Ovary (tissue), 3 donors: ENCODE data around the gene TAF12.

ENCODE experiments used
- CTCF ChIP-seq, 3 donors: fragments of 450-650 bp in 2 of 3; fragments of 200-600 bp in 1 of 3; IDR thresholded peaks; one replicate each; pipeline versions ENCODE4 v1.5.1 to v1.8.0; 2016 to 2022; ENCODE audit warnings: antibody characterized with exemption in 3 of 3, mild to moderate bottlenecking in 1 of 3
- EP300 ChIP-seq: sonication (generic); formaldehyde crosslinking; IDR thresholded peaks from one replicate; pipeline ENCODE4 v1.6.1; 2017; ENCODE audit warnings: antibody characterized with exemption
- POLR2A ChIP-seq: fragments of 450-650 bp; IDR thresholded peaks from one replicate; pipeline ENCODE4 v1.6.1; 2017; ENCODE audit warnings: antibody characterized with exemption, mild to moderate bottlenecking, moderate library complexity
- donor health status: DM: no; HTN: no; CAD: no.

- no peak for TF ChIP-seq CTCF (IDR thresholded peaks at IDR 0.05)
- TF ChIP-seq EP300: no peak
- no peak for TF ChIP-seq POLR2A
Measured at GRCh38 chr1:28565040-28565439, 77.8 kb downstream of the TAF12 start.
